Lung microvascular endothelial cell (primary cell): ENCODE data around the gene GFOD1. TPM values are rescaled to one million over a fixed set of nuclear protein-coding genes. Genes with fewer than 3 reads are reported as not detected.
"Not testable (repeated sequence)": the region's sequence is repeated elsewhere in the genome, so short reads cannot be mapped to it uniquely, and the experiment has no call there.

Source experiments
- DNase-seq, 2 donors: peaks; one replicate each; pipeline versions ENCODE4 v3.0.0 to v3.0.0-alpha.2; 2010; ENCODE audit warnings: low read depth in 2 of 2
- total RNA-seq: library from RNA; depleted of rRNA; stranded (reverse); fragments of >200 nt; gene quantifications from 2 replicates; pipeline ENCODE4 v1.2.1, GENCODE V29; 2014

GFOD1 gene
- total RNA-seq, 1 donor from 2014 or later, result 14.1 TPM

DNA sequence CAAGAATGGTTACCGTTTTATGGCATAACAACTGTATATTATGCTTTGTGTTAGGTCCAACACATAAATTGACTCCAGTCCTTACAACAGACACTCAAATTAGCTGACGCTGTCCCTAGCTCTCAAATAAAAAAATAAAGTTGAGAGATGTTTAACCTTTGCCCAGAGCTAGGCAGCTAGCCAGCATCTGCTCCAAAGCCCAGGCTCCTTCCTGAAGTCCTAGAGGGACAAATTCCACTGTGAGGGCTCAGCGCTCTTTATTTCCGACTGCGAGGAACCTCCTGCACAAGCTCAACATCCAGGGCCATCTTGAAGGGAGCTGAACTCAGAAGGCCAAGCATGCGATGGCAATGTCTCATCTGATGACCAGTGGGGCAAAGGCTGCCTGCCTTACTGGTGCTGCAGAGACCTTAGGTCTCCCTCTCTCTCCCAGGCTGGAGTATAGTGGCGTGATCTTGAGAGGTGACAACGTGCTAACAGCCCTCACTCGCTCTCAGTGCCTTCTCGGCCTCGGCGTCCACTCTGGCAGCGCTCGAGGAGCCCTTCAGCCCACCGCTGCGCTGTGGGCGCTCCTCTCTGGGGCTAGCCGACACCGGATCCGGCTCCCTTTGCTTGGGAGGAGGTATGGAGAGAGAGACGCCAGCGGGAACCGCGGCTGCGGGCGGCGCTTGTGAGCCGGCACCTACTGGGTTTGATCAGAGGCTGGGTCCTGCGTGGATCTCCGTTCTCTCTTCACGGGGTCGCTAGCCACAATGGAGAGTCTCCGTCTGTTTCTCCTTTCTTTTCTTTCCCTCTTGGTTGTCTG, 24.7 kb upstream of the GFOD1 start:
- peak; percentile 55 to 87 for DNase-seq

DNA sequence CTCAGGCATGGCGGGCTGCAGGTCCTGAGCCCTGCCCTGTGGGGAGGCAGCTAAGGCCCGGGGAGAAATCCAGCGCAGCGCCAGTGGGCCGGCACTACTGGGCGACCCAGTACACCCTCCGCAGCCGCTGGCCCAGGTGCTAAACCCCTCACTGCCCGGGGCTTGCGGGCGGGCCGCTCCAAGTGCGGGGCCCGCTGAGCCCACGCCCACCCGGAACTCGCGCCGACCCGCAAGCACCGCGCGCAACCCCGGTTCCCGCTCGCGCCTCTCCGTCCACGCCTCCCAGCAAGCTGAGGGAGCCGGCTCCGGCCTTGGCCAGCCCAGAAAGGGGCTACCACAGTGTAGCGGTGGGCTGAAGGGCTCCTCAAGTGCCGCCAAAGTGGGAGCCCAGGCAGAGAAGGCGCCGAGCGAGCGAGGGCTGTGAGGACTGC, 23.8 kb upstream of the GFOD1 start:
- not testable (repeated sequence) for DNase-seq

DNA sequence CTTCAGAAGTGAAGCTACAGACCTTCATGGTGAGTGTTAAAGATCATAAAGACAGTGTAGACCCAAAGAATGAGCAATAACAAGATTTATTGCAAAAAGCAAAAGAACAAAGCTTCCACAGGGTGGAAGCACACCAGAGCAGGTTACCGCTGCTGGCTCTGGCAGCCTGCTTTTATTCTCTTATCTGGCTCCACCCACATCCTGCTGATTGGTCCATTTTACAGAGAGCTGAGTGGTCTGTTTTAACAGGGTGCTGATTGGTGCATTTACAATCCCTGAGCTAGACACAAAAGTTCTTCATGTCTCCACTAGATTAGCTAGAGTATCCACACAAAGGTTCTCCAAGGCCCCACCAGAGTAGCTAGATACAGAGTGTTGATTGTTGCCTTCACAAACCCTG, 23.0 kb upstream of the GFOD1 start:
- not testable (repeated sequence) for DNase-seq

DNA sequence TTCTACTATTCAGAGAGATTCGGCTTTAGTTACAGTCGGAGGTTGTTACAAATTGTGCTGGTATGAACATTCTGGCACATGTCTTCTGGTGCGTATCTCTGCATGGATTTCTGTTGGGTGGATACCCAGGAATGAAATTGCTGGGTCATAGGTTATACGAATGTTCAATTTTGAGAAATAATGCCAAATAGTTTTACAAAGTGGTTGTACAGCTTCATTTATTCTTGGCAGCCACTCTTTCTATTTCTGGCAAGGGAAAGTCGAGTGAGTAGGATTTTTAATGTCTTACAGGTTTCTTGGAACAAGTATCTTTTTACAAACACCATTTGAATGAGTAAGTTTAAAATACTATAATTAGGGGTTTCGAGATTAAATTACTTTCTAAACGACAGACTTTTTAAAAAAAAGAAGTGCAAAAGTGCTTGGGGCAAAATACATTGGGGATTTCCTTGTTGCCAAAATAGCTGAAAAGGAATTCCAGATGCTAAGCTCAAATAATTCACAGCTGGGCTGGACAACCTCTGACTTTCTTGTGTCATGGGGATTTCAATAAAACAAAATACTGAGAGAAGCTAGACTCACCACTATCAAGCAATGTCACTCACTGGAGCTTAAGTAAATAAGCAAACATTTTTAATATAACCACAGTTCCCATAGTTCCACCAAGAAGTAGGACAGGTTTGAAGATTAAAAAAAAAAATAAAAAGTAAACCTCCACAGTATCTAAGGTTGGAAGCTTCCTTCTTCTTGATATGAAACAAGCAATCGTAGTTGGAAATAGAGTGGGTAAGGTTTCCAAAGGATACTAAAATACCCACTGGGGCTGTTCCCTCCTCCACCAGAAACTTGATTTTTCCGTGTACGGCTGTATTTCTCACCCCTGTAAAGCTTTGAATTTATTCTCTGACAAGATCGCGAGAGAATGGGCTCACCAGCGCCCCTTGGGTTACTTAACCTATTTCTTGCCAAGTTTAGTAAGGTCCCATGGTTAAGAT, 21.6 kb upstream of the GFOD1 start:
- no peak for DNase-seq

DNA sequence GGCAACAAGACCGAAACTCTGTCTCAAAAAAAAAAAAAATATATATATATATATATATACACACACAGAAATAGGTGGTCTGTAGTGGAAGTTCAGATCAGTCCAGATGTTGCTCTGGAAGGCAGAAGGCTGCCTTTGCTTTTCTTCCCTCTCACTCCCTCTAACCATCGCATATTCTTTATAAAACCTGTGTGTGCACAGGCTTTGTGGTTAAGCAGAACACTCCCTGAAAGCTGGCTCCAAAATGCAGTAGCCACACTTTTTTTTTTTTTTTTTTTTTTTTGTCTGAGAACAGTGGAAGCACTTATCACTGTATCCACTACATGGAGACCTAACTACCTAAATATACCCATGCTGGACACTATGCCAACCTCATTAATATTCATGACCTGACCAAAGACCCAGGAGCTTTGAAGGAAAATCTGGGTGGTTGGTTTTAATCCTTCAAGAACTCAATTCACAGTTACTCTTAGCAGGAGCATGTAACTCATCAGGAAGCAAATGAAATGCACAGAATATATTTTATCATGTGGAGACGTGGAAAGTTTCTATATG, 20.0 kb upstream of the GFOD1 start:
- DNase-seq, result no peak

DNA sequence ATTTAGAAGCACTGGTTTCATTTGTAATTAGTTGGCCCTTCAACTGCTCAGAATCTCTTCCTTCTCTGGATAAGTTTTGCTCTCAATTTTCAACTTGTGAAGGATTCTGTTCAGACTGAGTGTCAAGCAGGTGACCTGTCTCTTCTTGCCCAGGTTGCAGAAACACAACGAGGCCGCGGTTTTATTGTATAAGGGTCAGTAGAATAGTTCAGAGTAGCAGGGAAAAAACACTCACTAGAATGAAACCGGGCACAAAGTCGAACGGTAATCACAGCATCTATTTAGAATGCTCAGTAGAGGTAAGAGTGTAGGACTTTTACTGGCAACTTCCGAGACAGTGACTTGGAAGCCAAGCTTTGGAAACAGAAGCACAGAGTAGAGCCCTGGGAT, 17.9 kb upstream of the GFOD1 start:
- DNase-seq, result no peak

DNA sequence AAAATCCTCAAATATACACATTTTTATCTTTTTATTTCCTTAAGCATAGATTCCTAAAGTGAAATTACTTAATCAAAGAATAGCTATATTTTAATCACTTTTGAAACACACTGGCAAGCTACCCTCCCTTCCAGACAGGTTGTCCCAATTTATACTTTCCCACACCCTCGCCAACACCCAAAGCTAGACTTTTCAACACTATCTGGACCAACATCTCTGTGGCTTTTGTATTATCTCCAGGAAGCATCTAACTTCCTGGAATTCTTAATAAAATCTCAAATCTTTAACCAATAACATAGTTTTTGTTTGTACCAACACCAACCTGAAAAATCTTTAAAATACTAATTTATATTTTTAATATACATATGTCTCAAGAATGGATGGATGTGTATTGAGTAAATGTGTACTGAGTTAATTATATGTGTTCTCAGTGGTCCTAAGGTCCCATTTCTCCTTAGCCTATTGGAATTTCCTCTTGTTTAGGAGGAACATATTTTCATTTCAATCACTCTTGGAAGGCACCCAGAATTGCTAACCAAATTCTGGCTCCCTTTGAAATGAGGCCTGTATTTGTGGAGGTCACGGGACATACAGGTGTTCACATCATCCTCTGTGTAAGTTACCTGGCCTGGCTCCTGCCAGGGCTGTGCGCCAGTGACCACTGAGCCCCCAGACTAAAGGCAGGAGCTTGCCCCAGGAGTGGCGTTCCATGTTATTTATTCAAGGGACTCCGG, 17.4 kb upstream of the GFOD1 start:
- DNase-seq, result peak; percentile 62 to 69

- DNase-seq, result no peak
Measured at GRCh38 chr6:13500915-13501314, 13.5 kb upstream of the GFOD1 start.

- DNase-seq, result no peak
Measured at GRCh38 chr6:13500264-13500663, 12.9 kb upstream of the GFOD1 start.

DNA sequence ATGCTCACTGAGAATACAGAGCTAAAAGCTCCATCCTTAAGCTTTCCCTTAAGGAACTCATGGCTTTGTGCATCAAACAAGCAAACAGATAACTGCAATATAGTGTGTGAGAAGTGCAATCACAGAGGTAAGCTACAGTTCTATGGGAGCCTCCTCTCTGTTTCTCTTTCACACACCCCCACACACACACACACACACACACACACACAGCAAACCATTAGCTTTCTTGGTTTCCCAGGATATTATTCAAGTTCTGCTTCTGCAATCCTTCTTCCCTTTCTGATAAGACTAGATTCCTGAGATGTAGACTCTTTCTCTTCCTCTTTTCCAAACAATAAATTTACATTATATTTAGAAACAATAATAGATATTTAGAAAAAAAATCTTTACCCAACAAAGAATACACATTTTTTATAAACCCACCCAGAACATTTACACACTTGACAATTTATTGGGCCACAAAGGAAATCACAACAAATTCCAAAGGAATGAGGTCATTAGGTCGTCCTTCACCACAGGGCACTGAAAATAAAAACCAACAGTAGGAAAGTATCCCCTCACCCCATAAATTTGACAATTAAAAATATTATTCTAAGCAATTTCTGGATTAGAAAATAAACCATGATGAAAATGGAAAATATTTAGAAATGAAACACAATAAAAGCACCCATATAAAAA, 9.3 kb upstream of the GFOD1 start:
- DNase-seq, result peak in 1 of 2 donors; percentile 49

- no peak for DNase-seq
Measured at GRCh38 chr6:13495818-13496217, 8.4 kb upstream of the GFOD1 start.

- DNase-seq, result no peak
Measured at GRCh38 chr6:13495112-13495776, 7.8 kb upstream of the GFOD1 start.

DNA sequence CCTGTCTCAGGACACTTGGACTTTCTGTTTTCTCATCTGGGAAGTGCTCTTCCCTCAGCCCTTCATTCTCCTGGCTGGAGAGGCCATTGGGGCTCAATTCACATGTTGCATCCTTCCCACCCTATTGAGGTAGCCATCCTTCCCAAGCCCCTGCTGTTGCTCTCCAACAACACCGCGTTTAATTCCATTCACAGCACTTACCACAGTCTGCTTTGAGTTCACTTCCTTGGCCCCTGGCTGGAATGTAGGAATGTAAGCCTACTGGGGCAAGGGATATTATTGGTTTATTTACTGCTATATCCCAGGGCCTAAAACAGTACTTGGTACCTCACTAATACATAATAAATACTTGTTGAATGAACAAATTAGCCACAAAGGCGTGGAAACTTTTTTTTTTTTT, 6.7 kb upstream of the GFOD1 start:
- no peak for DNase-seq

DNA sequence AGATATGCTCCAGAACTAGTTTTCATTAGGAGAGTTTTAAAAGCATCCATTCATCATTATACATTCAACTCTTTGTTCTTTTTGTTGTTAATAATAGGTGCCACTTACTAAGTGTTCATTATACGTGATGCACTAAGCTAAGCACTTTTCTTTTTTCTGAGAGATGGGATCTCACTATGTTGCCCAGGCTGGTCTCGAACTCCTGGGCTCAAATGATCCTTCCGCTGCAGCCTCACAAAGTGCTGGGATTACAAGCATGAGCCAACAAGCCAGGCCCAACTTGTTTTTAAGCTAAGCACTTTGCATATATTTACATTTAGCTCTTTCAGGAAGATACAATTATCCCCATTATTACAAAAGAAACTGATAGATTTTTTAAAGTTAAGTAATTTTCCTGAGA, 5.7 kb upstream of the GFOD1 start:
- DNase-seq, result no peak

DNA sequence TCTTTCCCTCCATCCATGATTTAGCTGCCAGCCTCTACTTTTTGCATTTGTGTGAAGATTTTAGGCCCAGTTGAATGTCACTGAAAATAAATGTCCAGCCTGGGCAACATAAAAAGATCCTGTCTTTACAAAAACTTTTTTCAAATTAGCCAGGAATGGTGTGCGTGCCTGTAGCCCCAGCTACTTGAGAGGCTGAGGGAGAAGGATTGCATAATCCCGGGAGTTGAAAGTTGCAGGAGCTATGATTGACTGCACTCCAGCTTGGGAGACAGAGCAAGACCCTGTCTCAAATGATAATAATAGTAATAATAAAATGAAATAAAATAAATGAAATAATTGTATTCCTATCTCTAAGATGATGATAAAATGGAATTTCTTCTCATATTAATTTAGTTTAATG, 5.0 kb upstream of the GFOD1 start:
- DNase-seq, result no peak

DNA sequence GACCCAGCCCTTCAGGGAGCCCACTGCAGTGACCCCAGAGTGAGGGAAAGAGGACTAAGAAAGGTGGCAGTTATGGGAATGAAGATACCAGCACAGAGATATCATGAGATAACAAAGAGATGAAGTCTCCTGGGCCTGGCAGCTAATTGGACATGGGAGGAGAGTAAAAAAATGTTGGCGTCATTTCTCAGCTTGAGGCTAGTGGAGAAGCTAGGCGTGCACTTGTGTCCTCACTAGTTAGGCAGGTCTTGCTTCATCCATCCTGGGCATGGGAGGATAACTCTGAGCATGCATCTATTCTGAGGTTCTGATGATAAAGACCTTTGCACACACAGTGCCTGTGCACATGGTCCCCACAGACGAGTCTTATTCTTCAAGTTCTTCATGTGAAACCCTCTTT, 4.1 kb upstream of the GFOD1 start:
- DNase-seq, result no peak

DNA sequence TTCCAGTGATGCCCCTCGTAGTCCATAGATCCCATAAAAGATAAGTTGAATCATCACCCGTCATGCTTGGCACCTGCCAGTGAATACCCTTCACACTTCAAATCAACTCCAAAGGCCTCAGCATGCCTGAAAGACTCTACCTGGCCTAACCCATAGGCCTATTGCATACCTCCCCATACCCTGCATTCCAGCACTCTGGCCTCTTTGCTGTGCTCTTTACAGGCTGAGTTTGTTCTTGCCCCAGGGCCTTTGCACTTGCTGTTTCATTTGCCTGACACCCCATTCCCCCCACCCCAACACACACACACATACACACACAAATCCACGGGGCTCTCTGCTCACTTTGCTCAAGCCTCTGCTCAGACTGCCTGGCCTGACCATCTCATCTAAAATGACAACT, 3.0 kb upstream of the GFOD1 start:
- DNase-seq, result no peak

GRCh38 chr6:13488896-13489237, 1.5 kb upstream of the GFOD1 start:
- DNase-seq, result no peak

- peak; percentile 54 to 65 for DNase-seq
Measured at GRCh38 chr6:13488015-13488895, 855 bp upstream of the GFOD1 start.
